H9 (cell line): Measurements from ENCODE around the gene MED28. TPM values are rescaled to one million over a fixed set of nuclear protein-coding genes. Genes with fewer than 3 reads are reported as not detected.

Source experiments
- DNase-seq: peaks from one replicate; pipeline ENCODE4 v3.0.0-alpha.2; 2017
- H2AFZ ChIP-seq: one replicate; pipeline ENCODE4 v1.6.1; 2013; ENCODE audit warnings: mild to moderate bottlenecking, low read length, control low read depth, moderate library complexity
- H2AK5ac ChIP-seq: 2 replicates; pipeline ENCODE4 v1.6.1; 2013; ENCODE audit warnings: low read length, control low read depth, mixed read lengths; ENCODE audit not compliant: insufficient read length
- H2BK120ac ChIP-seq: one replicate; pipeline ENCODE4 v1.6.1; 2013; ENCODE audit warnings: low read depth, mild to moderate bottlenecking, low read length, control low read depth, inconsistent platforms; ENCODE audit not compliant: poor library complexity, severe bottlenecking
- H2BK12ac ChIP-seq: 2 replicates; pipeline ENCODE4 v1.6.1; 2013; ENCODE audit warnings: low read length, control low read depth, mixed read lengths, low read depth; ENCODE audit not compliant: insufficient read length
- H2BK15ac ChIP-seq: 2 replicates; pipeline ENCODE4 v1.6.1; 2013; ENCODE audit warnings: low read depth, low read length, control low read depth
- H2BK20ac ChIP-seq: one replicate; pipeline ENCODE4 v1.6.1; 2013; ENCODE audit warnings: low read depth, mild to moderate bottlenecking, low read length, control low read depth, inconsistent platforms; ENCODE audit not compliant: poor library complexity, severe bottlenecking
- H2BK5ac ChIP-seq: 2 replicates; pipeline ENCODE4 v1.6.1; 2013; ENCODE audit warnings: low read length, control low read depth, mixed read lengths; ENCODE audit not compliant: insufficient read length
- H3K14ac ChIP-seq: 2 replicates; pipeline ENCODE4 v1.6.1; 2013; ENCODE audit warnings: low read length, control low read depth; ENCODE audit not compliant: insufficient read depth
- H3K18ac ChIP-seq: 2 replicates; pipeline ENCODE4 v1.6.1; 2013; ENCODE audit warnings: low read depth, mild to moderate bottlenecking, mixed read lengths, low read length, control low read depth; ENCODE audit not compliant: insufficient read length
- H3K23ac ChIP-seq: 2 replicates; pipeline ENCODE4 v1.6.1; 2013; ENCODE audit warnings: low read length, control low read depth, mixed read lengths, low read depth; ENCODE audit not compliant: insufficient read length
- H3K23me2 ChIP-seq: 2 replicates; pipeline ENCODE4 v1.6.1; 2013; ENCODE audit warnings: low read depth, mild to moderate bottlenecking, mixed read lengths, low read length, control low read depth; ENCODE audit not compliant: insufficient read length, poor library complexity, severe bottlenecking
- H3K27ac ChIP-seq: 2 replicates; pipeline ENCODE4 v1.5.1; 2013; ENCODE audit warnings: low read length, control low read depth, mixed read lengths, low read depth; ENCODE audit not compliant: insufficient read length
- H3K27me3 ChIP-seq: 2 replicates; pipeline ENCODE4 v1.6.1; 2013; ENCODE audit warnings: low read length, control low read depth, inconsistent platforms; ENCODE audit not compliant: insufficient read depth
- H3K4ac ChIP-seq: 2 replicates; pipeline ENCODE4 v1.6.1; 2013; ENCODE audit warnings: low read depth, mild to moderate bottlenecking, control low read depth, inconsistent platforms, low read length, moderate library complexity
- H3K4me1 ChIP-seq: 2 replicates; pipeline ENCODE4 v1.6.1; 2013; ENCODE audit warnings: low read length, control low read depth, inconsistent platforms; ENCODE audit not compliant: insufficient read depth
- H3K4me2 ChIP-seq: 2 replicates; pipeline ENCODE4 v1.6.1; 2013; ENCODE audit warnings: low read length, control low read depth, mixed read lengths; ENCODE audit not compliant: insufficient read length, insufficient read depth
- H3K56ac ChIP-seq: 2 replicates; pipeline ENCODE4 v1.6.1; 2013; ENCODE audit warnings: low read depth, mild to moderate bottlenecking, mixed read lengths, low read length, control low read depth; ENCODE audit not compliant: insufficient read length
- H3K79me1 ChIP-seq: 2 replicates; pipeline ENCODE4 v1.6.1; 2013; ENCODE audit warnings: low read depth, mild to moderate bottlenecking, moderate library complexity, low read length, control low read depth, inconsistent platforms; ENCODE audit not compliant: insufficient read depth, poor library complexity, severe bottlenecking
- H3K79me2 ChIP-seq: 2 replicates; pipeline ENCODE4 v1.6.1; 2013; ENCODE audit warnings: low read length, control low read depth, inconsistent platforms; ENCODE audit not compliant: insufficient read depth
- H3K9ac ChIP-seq: 2 replicates; pipeline ENCODE4 v1.6.1; 2013; ENCODE audit warnings: low read length, control low read depth, mixed read lengths; ENCODE audit not compliant: insufficient read length; ENCODE audit errors: extremely low read depth
- H3K9me3 ChIP-seq: one replicate; pipeline ENCODE4 v1.6.1; 2013; ENCODE audit warnings: low read depth, low read length, inconsistent platforms; ENCODE audit not compliant: control insufficient read depth
- H3T11ph ChIP-seq: one replicate; pipeline ENCODE4 v1.6.1; 2013; ENCODE audit warnings: mild to moderate bottlenecking, low read length, control low read depth, inconsistent platforms
- H4K20me1 ChIP-seq: one replicate; pipeline ENCODE4 v1.6.1; 2013; ENCODE audit not compliant: control insufficient read depth, insufficient read length, insufficient read depth
- H4K5ac ChIP-seq: 2 replicates; pipeline ENCODE4 v1.6.1; 2013; ENCODE audit warnings: low read depth, mild to moderate bottlenecking, mixed read lengths, low read length, control low read depth; ENCODE audit not compliant: insufficient read length
- H4K8ac ChIP-seq: replicated peaks from 2 replicates; pipeline ENCODE4 v1.6.1; 2013; ENCODE audit warnings: low read length, control low read depth, mixed read lengths, low read depth; ENCODE audit not compliant: insufficient read length
- H4K91ac ChIP-seq: 2 replicates; pipeline ENCODE4 v1.6.1; 2013; ENCODE audit warnings: low read depth, mild to moderate bottlenecking, moderate library complexity, mixed read lengths, low read length, control low read depth; ENCODE audit not compliant: insufficient read length
- H3K27ac Mint-ChIP-seq, 3 experiments: 2 replicates in 2 of 3; 3 replicates in 1 of 3; pipeline ENCODE4 v1.8.0; 2020 to 2021; ENCODE audit warnings: mixed read lengths in 3 of 3, mild to moderate bottlenecking in 1 of 3, moderate library complexity in 1 of 3
- H3K27me3 Mint-ChIP-seq: 2 replicates; pipeline ENCODE4 v1.8.0; 2021; ENCODE audit warnings: low read depth, mild to moderate bottlenecking, moderate library complexity, mixed read lengths
- H3K36me3 Mint-ChIP-seq, 3 experiments: 2 replicates in 2 of 3; 3 replicates in 1 of 3; pipeline ENCODE4 v1.8.0; 2020 to 2021; ENCODE audit warnings: low read depth in 3 of 3, mixed read lengths in 3 of 3; ENCODE audit not compliant: insufficient read depth in 1 of 3
- H3K4me1 Mint-ChIP-seq, 2 experiments: 2 replicates each; pipeline ENCODE4 v1.8.0; 2020; ENCODE audit warnings: mixed read lengths in 2 of 2
- H3K4me3 Mint-ChIP-seq, 2 experiments: 2 replicates in 1 of 2; 3 replicates in 1 of 2; pipeline ENCODE4 v1.8.0; 2020 to 2021; ENCODE audit warnings: mild to moderate bottlenecking in 2 of 2, mixed read lengths in 2 of 2, moderate library complexity in 1 of 2
- H3K9me3 Mint-ChIP-seq, 2 experiments: 2 replicates in 1 of 2; 3 replicates in 1 of 2; pipeline ENCODE4 v1.8.0; 2020; ENCODE audit warnings: mild to moderate bottlenecking in 2 of 2, mixed read lengths in 2 of 2, moderate library complexity in 1 of 2
- WGBS: extraction: QIAGEN DNeasy Blood & Tissue Kit; methylation state at CpG from one replicate; pipeline ENCODE4 v1.1.7; 2013; ENCODE audit warnings: missing lambda C conversion rate, low lambda C conversion rate, mixed read lengths; ENCODE audit not compliant: insufficient read length; ENCODE audit errors: extremely low coverage; 5-methylcytosine and 5-hydroxymethylcytosine counted together
- total RNA-seq: library from RNA; stranded (reverse); gene quantifications from 2 replicates; pipeline ENCODE4 v1.2.1, GENCODE V29; 2021
- TF ChIP-seq, protein P1 (sequence below): fragments of 200-600 bp; sonication (generic); conservative IDR thresholded peaks from 3 replicates; pipeline ENCODE4 v1.8.0; 2021; ENCODE audit warnings: antibody characterized with exemption, mild to moderate bottlenecking

MED28 gene
- total RNA-seq, 1 experiment from 2014 or later = 90.4 TPM

DNA sequence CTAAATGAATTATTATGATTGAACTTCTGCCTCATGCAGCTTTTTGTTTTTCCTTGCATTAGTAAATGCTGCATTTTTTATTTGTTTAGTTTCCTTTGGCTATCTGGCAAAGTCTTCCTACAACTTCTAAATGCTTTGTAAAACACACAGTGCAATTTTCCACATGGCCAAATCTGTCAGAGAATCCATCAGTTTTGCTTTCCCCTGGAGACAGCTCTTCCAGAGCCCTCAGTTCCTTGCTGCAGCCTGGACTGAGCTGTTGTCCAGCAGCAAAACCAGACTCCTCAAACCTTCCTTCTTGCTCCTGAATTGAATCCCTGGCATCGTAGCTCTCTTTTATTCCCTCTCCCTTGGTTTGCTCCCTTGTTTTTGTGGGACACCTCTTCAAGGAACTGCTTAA lies 42.6 kb downstream of the MED28 start:
- H3K4me3 Mint-ChIP-seq = no peak overlapping the region
- peaks cover 1% of the 10 kb centered on the region for H3K27me3 Mint-ChIP-seq
- Histone ChIP-seq H2AFZ (no peak overlapping the region), H3K79me1 (no peaks in the 10 kb centered on the region), H3K9ac (no peak overlapping the region), H2BK120ac (no peak overlapping the region), H4K91ac (no peak overlapping the region), H3T11ph (no peak overlapping the region), H4K5ac (no peak overlapping the region), H3K18ac (no peak overlapping the region), H3K27ac (no peak overlapping the region), H3K4ac (no peak overlapping the region), H3K14ac (no peak overlapping the region), H2BK12ac (no peak overlapping the region), H3K9me3 (no peaks in the 10 kb centered on the region), H3K23ac (no peak overlapping the region), H4K8ac (no peak overlapping the region), H3K23me2 (no peaks in the 10 kb centered on the region), H2BK20ac (no peak overlapping the region), H4K20me1 (no peaks in the 10 kb centered on the region), H2BK5ac (no peak overlapping the region), H3K79me2 (no peaks in the 10 kb centered on the region), H3K27me3 (no peaks in the 10 kb centered on the region; the same call in 1 of the 2 replicates), H3K4me1 (no peaks in the 10 kb centered on the region), H2BK15ac (no peak overlapping the region), H3K4me2 (no peak overlapping the region), H2AK5ac (no peak overlapping the region), H3K56ac (no peak overlapping the region)
- H3K4me1 Mint-ChIP-seq = no peaks in the 10 kb centered on the region
- TF ChIP-seq, protein P1, sequence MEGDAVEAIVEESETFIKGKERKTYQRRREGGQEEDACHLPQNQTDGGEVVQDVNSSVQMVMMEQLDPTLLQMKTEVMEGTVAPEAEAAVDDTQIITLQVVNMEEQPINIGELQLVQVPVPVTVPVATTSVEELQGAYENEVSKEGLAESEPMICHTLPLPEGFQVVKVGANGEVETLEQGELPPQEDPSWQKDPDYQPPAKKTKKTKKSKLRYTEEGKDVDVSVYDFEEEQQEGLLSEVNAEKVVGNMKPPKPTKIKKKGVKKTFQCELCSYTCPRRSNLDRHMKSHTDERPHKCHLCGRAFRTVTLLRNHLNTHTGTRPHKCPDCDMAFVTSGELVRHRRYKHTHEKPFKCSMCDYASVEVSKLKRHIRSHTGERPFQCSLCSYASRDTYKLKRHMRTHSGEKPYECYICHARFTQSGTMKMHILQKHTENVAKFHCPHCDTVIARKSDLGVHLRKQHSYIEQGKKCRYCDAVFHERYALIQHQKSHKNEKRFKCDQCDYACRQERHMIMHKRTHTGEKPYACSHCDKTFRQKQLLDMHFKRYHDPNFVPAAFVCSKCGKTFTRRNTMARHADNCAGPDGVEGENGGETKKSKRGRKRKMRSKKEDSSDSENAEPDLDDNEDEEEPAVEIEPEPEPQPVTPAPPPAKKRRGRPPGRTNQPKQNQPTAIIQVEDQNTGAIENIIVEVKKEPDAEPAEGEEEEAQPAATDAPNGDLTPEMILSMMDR = no peak
- no peak overlapping the region for H3K27ac Mint-ChIP-seq
- DNase-seq = no peak
- no peaks in the 10 kb centered on the region; a peak in 2 of 5 replicates for H3K9me3 Mint-ChIP-seq
- no peaks in the 10 kb centered on the region for H3K36me3 Mint-ChIP-seq
- WGBS = no CpG with 5 or more reads among the region's 1 CpG
